GM12878 (cell line): Measurements from ENCODE around the gene NDRG4.

ENCODE experiments used
- CBX3 ChIP-seq: fragments of 200-600 bp; sonication (generic); IDR thresholded peaks from 2 replicates; pipeline ENCODE4 v1.6.1; 2016; ENCODE audit warnings: low read depth, borderline replicate concordance
- EED ChIP-seq: sonication (generic); IDR thresholded peaks from 2 replicates; pipeline ENCODE4 v1.6.1; 2016; ENCODE audit warnings: antibody characterized with exemption, low read depth
- EZH2 ChIP-seq: IDR thresholded peaks from 2 replicates; pipeline ENCODE4 v1.6.1; 2012; ENCODE audit warnings: low read depth, mild to moderate bottlenecking, control low read depth, inconsistent platforms, low read length, borderline replicate concordance; ENCODE audit not compliant: control insufficient read depth
- JUND ChIP-seq: IDR thresholded peaks from 2 replicates; pipeline ENCODE4 v1.6.1; 2012; ENCODE audit warnings: low read depth, mild to moderate bottlenecking, low read length, improper control_type of control experiment, moderate library complexity
- MAX ChIP-seq: IDR thresholded peaks from 2 replicates; pipeline ENCODE4 v1.6.1; 2012; ENCODE audit warnings: low read depth, low read length, improper control_type of control experiment
- RCOR1 ChIP-seq: conservative IDR thresholded peaks from 2 replicates; pipeline ENCODE4 v1.6.1; 2012; ENCODE audit warnings: low read depth, low read length, improper control_type of control experiment
- RFX5 ChIP-seq: IDR thresholded peaks from 2 replicates; pipeline ENCODE4 v1.6.1; 2011; ENCODE audit warnings: low read depth, low read length, improper control_type of control experiment
- SRF ChIP-seq, 2 experiments: IDR thresholded peaks; 2 replicates each; pipeline ENCODE4 v1.6.1; 2011; ENCODE audit warnings: low read depth in 2 of 2, low read length in 2 of 2, mild to moderate bottlenecking in 1 of 2, moderate library complexity in 1 of 2
- ZNF24 ChIP-seq: fragments of 450-650 bp; IDR thresholded peaks from 2 replicates; pipeline ENCODE4 v1.6.1; 2017; ENCODE audit warnings: antibody characterized with exemption, mild to moderate bottlenecking
- TF ChIP-seq, protein P1 (sequence below): fragments of 450-650 bp; IDR thresholded peaks from 2 replicates; pipeline ENCODE4 v1.6.1; 2018; ENCODE audit warnings: mild to moderate bottlenecking, low read depth, moderate library complexity; ENCODE audit not compliant: partially characterized antibody
- TF ChIP-seq, protein P2 (sequence below): IDR thresholded peaks from 2 replicates; pipeline ENCODE4 v1.6.1; 2012; ENCODE audit warnings: mild to moderate bottlenecking, low read depth, low read length

- TF ChIP-seq, protein P1, sequence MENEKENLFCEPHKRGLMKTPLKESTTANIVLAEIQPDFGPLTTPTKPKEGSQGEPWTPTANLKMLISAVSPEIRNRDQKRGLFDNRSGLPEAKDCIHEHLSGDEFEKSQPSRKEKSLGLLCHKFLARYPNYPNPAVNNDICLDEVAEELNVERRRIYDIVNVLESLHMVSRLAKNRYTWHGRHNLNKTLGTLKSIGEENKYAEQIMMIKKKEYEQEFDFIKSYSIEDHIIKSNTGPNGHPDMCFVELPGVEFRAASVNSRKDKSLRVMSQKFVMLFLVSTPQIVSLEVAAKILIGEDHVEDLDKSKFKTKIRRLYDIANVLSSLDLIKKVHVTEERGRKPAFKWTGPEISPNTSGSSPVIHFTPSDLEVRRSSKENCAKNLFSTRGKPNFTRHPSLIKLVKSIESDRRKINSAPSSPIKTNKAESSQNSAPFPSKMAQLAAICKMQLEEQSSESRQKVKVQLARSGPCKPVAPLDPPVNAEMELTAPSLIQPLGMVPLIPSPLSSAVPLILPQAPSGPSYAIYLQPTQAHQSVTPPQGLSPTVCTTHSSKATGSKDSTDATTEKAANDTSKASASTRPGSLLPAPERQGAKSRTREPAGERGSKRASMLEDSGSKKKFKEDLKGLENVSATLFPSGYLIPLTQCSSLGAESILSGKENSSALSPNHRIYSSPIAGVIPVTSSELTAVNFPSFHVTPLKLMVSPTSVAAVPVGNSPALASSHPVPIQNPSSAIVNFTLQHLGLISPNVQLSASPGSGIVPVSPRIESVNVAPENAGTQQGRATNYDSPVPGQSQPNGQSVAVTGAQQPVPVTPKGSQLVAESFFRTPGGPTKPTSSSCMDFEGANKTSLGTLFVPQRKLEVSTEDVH, result no peak
- TF ChIP-seq CBX3 (no peak), SRF (IDR thresholded peaks at IDR 0.05; ENCODE audit: low read depth in 2 of 2, low read length in 2 of 2) (no peak), MAX (no peak), RCOR1 (no peak), RFX5 (no peak), EED (no peak), ZNF24 (no peak), EZH2 (no peak), JUND (no peak)
- TF ChIP-seq, protein P2, sequence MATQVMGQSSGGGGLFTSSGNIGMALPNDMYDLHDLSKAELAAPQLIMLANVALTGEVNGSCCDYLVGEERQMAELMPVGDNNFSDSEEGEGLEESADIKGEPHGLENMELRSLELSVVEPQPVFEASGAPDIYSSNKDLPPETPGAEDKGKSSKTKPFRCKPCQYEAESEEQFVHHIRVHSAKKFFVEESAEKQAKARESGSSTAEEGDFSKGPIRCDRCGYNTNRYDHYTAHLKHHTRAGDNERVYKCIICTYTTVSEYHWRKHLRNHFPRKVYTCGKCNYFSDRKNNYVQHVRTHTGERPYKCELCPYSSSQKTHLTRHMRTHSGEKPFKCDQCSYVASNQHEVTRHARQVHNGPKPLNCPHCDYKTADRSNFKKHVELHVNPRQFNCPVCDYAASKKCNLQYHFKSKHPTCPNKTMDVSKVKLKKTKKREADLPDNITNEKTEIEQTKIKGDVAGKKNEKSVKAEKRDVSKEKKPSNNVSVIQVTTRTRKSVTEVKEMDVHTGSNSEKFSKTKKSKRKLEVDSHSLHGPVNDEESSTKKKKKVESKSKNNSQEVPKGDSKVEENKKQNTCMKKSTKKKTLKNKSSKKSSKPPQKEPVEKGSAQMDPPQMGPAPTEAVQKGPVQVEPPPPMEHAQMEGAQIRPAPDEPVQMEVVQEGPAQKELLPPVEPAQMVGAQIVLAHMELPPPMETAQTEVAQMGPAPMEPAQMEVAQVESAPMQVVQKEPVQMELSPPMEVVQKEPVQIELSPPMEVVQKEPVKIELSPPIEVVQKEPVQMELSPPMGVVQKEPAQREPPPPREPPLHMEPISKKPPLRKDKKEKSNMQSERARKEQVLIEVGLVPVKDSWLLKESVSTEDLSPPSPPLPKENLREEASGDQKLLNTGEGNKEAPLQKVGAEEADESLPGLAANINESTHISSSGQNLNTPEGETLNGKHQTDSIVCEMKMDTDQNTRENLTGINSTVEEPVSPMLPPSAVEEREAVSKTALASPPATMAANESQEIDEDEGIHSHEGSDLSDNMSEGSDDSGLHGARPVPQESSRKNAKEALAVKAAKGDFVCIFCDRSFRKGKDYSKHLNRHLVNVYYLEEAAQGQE, result no peak
These were observed 36.7 kb upstream of the NDRG4 start for GRCh38 chr16:58462997-58463941.
